22Rv1 (cell line): Measurements from ENCODE around the gene SHROOM4.

Experiments
- ZFX ChIP-seq: fragments of 450-650 bp; IDR thresholded peaks from 2 replicates; pipeline ENCODE4 v1.6.1; 2017; ENCODE audit warnings: antibody characterized with exemption, borderline replicate concordance
- TF ChIP-seq, protein P1 (sequence below): fragments of 450-650 bp; IDR thresholded peaks from 2 replicates; pipeline ENCODE4 v1.5.1; 2017; ENCODE audit warnings: mild to moderate bottlenecking

DNA sequence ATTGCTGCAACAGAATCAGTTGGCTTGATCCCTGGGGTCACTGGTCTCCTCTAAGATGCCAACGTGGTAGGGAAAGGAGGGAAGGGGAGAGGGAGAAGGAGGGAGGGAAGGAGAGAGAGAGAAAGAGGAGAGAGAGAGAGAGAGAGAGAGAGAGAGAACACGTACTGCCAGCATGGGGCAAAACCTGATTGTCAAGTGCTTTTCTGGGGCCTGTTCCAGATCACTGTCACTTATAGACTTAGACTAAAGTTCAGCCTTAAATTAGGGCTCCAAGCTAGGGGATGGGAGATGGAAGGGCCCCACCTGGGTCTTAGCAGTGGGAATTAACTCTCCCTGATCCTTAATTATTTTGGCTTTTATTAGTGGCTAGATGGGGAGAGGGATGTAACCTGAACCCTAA lies 12.9 kb downstream of the SHROOM4 start:
- TF ChIP-seq, protein P1, sequence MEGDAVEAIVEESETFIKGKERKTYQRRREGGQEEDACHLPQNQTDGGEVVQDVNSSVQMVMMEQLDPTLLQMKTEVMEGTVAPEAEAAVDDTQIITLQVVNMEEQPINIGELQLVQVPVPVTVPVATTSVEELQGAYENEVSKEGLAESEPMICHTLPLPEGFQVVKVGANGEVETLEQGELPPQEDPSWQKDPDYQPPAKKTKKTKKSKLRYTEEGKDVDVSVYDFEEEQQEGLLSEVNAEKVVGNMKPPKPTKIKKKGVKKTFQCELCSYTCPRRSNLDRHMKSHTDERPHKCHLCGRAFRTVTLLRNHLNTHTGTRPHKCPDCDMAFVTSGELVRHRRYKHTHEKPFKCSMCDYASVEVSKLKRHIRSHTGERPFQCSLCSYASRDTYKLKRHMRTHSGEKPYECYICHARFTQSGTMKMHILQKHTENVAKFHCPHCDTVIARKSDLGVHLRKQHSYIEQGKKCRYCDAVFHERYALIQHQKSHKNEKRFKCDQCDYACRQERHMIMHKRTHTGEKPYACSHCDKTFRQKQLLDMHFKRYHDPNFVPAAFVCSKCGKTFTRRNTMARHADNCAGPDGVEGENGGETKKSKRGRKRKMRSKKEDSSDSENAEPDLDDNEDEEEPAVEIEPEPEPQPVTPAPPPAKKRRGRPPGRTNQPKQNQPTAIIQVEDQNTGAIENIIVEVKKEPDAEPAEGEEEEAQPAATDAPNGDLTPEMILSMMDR = no peak
- TF ChIP-seq ZFX = no peak
